OCI-LY7 (cell line): Measurements from ENCODE around the gene ZNF786.

ENCODE experiments used
- EZH2phosphoT487 ChIP-seq: fragments of 200-600 bp; sonication (generic); IDR thresholded peaks from 2 replicates; pipeline ENCODE4 v1.6.1; 2018; ENCODE audit warnings: low read depth, borderline replicate concordance, mild to moderate bottlenecking, mixed run types, antibody characterized with exemption, low read length, moderate library complexity, mixed read lengths
- TF ChIP-seq, protein P1 (sequence below): fragments of 200-600 bp; sonication (generic); conservative IDR thresholded peaks from 2 replicates; pipeline ENCODE4 v1.5.1; 2014; ENCODE audit warnings: mild to moderate bottlenecking, antibody characterized with exemption, low read length, moderate library complexity, mixed read lengths

DNA sequence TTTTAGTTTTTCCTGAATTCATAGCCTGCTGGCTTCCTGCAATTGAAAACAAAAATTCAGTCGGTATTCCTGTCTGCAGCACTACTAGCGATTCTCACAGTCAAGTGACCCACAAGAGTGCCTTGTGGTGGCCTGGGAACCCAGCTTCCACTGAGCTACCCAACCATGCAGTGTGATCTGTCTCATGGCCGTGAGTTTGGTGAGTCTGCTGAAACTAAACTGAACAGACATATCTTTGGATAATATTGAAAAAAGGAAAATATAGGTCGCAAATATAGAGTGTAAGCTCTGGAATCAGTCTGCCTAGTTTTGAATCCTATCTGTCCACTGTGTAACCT, 18.1 kb downstream of the ZNF786 start:
- TF ChIP-seq, protein P1, sequence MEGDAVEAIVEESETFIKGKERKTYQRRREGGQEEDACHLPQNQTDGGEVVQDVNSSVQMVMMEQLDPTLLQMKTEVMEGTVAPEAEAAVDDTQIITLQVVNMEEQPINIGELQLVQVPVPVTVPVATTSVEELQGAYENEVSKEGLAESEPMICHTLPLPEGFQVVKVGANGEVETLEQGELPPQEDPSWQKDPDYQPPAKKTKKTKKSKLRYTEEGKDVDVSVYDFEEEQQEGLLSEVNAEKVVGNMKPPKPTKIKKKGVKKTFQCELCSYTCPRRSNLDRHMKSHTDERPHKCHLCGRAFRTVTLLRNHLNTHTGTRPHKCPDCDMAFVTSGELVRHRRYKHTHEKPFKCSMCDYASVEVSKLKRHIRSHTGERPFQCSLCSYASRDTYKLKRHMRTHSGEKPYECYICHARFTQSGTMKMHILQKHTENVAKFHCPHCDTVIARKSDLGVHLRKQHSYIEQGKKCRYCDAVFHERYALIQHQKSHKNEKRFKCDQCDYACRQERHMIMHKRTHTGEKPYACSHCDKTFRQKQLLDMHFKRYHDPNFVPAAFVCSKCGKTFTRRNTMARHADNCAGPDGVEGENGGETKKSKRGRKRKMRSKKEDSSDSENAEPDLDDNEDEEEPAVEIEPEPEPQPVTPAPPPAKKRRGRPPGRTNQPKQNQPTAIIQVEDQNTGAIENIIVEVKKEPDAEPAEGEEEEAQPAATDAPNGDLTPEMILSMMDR: no peak
- TF ChIP-seq EZH2phosphoT487: no peak
